ENCODE results near the gene ZFX.

The ZFX gene

DNA sequence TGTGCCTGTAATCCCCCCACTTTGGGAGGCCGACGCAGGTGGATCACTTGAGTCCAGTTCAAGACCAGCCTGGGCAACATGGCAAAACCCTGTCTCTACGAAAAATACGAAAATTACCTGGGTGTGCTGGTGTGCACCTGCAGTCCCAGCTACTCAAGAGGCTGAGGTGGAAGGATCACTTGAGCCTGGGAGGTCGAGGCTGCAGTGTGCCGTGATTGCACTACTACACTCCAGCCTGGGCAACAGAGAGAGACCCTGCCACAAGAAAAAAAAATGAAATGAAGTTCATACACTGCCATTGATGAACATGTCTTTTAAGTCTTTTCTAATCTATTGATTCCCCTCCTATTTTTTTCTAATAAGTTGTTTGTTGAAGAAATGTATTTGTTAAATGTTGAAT, 5.0 kb upstream of the ZFX start:
- Histone ChIP-seq H3K4me1 (ENCODE audit: control insufficient read depth, insufficient read depth, low read length) (peaks cover 5% of the 10 kb centered on the region), H3K9ac (ENCODE audit: low read length) (no peak overlapping the region), H3K9me3 (ENCODE audit: control insufficient read depth, low read length) (no peaks in the 10 kb centered on the region), H3K27me3 (ENCODE audit: control insufficient read depth, insufficient read depth, low read length) (no peaks in the 10 kb centered on the region), H3K4me3 (ENCODE audit: low read length) (no peak overlapping the region), H3K36me3 (ENCODE audit: control insufficient read depth, insufficient read depth, low read length) (no peaks in the 10 kb centered on the region)

DNA sequence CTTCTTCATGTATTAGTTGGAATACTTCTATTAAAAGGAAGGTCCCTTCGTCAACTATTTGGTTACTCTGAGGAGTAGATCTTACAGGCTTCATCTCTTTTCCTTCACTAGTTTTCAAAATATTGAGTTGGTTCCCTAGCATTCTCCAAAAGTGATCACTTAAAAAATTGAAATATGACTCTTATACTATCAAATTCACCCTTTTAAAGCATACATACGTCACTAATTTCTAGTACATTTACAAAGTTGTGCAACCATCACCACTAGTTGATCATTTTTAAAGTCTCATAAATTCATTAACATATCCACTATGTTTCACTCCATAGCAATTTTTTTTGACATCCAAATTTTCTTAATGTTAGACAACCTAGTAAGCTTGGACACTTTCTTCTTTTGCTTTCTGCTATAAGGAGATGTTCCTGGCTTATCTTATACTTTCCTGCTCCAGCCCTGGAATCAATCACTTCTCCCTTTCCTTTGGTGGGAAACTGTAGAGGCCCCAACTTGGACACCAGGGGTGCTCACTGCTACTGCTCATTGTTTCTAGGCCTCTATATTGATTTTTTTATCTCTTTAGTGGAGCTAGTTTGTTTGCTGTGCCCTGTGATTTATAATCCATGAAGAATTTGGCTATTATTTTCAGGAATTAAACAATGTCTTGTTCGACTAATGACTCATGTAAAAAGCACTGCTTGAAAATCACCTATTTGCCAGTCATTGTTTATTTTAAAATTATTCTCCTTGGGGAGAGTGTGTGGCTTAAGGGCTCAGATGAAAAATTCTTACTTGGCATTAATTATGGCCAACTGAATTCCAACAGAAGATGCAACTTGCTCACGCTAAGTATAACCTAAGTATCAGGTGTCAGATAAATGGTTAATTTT, 4.0 kb upstream of the ZFX start:
- Histone ChIP-seq H3K4me1 (ENCODE audit: control insufficient read depth, insufficient read depth, low read length) (peaks cover 5% of the 10 kb centered on the region), H3K27me3 (ENCODE audit: control insufficient read depth, insufficient read depth, low read length) (no peaks in the 10 kb centered on the region), H3K36me3 (ENCODE audit: control insufficient read depth, insufficient read depth, low read length) (no peaks in the 10 kb centered on the region), H3K9me3 (ENCODE audit: control insufficient read depth, low read length) (no peaks in the 10 kb centered on the region), H3K9ac (ENCODE audit: low read length) (no peak overlapping the region), H3K4me3 (ENCODE audit: low read length) (no peak overlapping the region)

DNA sequence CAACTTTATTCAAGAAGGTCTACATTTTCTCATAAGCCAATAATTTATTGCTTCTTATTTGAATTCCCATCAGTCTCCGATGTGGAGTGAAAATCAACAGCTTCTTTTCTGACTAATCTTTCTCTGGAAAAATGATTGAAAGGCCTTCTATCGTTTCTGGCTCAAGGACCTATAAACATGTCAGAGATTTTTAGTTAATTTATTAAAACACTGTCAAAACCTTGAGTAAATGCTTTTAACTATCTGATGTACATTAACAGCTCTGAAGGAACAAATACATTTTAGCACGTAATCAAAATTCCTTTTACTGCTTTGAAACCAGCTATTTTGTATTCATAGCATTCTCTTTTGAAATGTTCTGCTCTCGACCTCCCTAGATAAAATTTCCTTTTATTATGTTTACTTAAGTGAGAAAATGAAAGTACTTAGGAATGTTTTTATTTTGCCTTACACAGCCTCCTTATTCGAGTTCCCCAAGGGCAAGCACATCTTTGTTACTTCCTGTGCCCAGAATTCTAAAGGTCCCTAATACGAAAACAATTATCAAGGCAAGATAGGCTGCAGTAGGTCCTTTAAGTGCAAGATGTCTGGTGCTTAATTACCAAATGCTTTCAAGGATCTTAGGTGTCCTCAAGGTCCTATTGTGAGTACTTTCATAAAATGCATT, 3.1 kb upstream of the ZFX start:
- H3K4me3 ChIP-seq (ENCODE audit: low read length): no peak overlapping the region
- peaks cover 5% of the 10 kb centered on the region for H3K4me1 ChIP-seq (ENCODE audit: control insufficient read depth, insufficient read depth, low read length)
- H3K27me3 ChIP-seq (ENCODE audit: control insufficient read depth, insufficient read depth, low read length): no peaks in the 10 kb centered on the region
- H3K36me3 ChIP-seq (ENCODE audit: control insufficient read depth, insufficient read depth, low read length): no peaks in the 10 kb centered on the region
- H3K9me3 ChIP-seq (ENCODE audit: control insufficient read depth, low read length): no peaks in the 10 kb centered on the region
- no peak overlapping the region for H3K9ac ChIP-seq (ENCODE audit: low read length)

DNA sequence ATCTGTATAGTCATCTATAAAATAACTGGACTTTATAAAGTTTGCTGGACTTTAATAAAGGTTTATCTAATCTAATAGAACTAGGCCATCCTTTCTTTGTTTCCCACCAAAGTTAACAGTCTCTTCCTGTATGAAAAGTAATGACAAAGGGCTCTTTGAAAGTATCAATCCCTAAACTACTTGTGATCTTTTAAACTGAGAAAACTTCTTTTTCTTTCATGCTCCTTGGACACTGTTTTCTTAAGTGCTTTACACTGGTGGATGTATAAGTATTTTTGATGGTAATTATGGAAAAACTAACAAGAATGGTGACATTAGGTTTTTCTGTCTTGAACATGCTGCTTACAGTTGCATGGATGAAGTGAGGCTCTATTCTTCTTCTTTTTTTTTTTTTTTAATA, 2.4 kb upstream of the ZFX start:
- H3K9me3 ChIP-seq (ENCODE audit: control insufficient read depth, low read length): no peaks in the 10 kb centered on the region
- H3K4me1 ChIP-seq (ENCODE audit: control insufficient read depth, insufficient read depth, low read length): peaks cover 5% of the 10 kb centered on the region

DNA sequence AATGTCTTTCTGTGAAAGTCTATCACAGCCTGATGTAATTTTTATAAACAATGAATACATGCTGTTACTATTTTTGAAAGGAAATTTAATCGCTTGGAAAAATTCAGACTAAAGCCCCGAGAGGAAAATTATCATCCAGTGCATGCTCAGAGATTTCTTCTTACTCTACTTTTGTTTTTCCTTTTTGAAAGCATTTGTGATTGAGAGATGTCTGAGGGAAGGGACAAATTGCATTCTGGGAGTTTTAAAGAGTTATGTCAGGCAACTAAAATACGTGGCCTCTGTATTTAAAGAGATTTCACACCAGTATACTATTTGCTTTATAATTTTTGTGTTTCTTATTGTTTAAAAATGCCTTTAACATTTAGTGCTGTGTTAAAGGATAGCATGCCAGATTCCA, 1.4 kb upstream of the ZFX start:
- peaks cover 5% of the 10 kb centered on the region for H3K4me1 ChIP-seq (ENCODE audit: control insufficient read depth, insufficient read depth, low read length)
- H3K36me3 ChIP-seq (ENCODE audit: control insufficient read depth, insufficient read depth, low read length): no peaks in the 10 kb centered on the region
- no peak overlapping the region for H3K4me3 ChIP-seq (ENCODE audit: low read length)
- H3K9ac ChIP-seq (ENCODE audit: low read length): peak overlapping the region; percentile 72
- H3K27me3 ChIP-seq (ENCODE audit: control insufficient read depth, insufficient read depth, low read length): no peaks in the 10 kb centered on the region
- H3K9me3 ChIP-seq (ENCODE audit: control insufficient read depth, low read length): no peaks in the 10 kb centered on the region

More for the DNA sequence above, 2.4 kb upstream of the ZFX start:
- Histone ChIP-seq H3K4me3 (ENCODE audit: low read length) (no peak overlapping the region), H3K36me3 (ENCODE audit: control insufficient read depth, insufficient read depth, low read length) (no peaks in the 10 kb centered on the region), H3K27me3 (ENCODE audit: control insufficient read depth, insufficient read depth, low read length) (no peaks in the 10 kb centered on the region), H3K9ac (ENCODE audit: low read length) (no peak overlapping the region)

DNA sequence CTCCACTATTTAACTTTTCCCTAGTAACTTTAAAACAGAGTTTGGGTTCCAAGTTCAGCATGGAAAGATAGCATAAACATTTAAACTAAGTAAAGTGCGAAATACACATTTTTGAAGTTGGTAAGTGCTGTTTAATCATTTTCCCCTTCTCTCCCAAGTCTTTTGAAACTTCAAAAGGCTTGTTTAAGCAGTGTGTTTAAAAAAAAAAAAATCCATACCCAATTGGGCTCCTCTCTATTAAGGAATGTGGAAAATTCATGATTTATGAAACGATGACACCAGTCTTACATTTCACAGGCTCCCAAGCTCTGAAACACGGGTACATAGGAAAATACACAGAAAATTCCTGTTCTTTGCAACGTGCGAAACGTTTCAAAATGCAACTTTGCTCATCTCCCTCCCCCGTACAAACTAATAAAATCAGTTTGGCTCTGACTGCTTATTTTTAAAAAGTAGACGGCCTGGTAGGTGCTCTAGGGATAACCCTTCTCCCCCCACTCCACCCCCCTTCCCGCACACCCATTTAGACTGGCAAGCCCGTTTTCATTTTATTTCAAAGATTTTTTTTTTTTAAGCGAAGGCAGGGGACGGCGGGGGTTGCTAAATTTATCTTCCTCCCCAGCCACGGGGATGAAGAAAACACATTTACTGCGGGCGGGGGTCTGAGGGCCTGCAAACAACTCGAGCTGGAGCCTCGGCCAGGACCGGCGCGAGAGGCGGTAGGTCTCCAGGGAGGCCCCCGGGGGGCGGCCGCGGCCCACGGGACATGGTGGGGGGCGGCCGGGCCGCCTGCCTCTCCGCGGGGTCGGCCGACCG, 786 bp upstream of the ZFX start:
- Histone ChIP-seq H3K9ac (ENCODE audit: low read length) (peak overlapping the region; percentile 72), H3K9me3 (ENCODE audit: control insufficient read depth, low read length) (no peaks in the 10 kb centered on the region), H3K36me3 (ENCODE audit: control insufficient read depth, insufficient read depth, low read length) (no peaks in the 10 kb centered on the region), H3K4me3 (ENCODE audit: low read length) (peak overlapping the region; percentile 2), H3K4me1 (ENCODE audit: control insufficient read depth, insufficient read depth, low read length) (peaks cover 5% of the 10 kb centered on the region), H3K27me3 (ENCODE audit: control insufficient read depth, insufficient read depth, low read length) (no peaks in the 10 kb centered on the region)

DNA sequence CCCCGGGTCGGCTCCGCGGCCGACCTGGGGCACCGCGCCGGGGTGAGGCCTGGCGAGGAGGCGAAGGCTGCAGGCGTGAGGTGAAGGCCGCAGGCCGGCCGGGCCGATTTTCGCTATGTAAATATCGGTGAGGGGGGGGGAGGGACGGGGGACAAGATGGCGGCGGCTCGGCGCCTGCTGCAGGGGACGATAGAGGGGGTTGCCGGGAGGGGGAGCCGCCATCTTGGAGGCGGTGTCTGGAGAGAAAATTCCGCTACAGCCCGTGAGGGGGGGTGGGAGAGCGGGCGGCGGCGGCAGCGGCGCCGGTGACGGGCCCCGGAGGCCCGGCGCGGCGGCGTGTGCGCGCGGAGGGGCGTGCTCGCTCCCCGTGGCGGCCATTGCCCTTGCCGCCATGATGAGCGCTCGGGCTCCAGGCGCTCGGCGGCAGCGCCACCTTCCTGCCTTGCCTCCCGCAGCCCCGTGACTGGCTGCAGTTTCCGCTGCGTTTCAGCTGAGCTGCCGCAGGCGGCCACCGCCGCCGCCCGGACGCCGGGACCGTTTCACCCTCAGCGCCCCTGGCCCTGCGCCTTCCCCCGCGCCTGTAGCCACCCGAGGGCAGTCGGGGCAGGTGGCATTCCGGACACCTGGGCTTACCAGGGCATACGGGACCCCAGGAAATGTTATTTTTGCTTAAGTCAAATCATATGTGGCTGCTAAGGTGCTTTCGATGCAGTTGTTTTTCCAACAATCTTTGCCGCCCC, 692 bp downstream of the ZFX start:
- peaks cover 5% of the 10 kb centered on the region for H3K4me1 ChIP-seq (ENCODE audit: control insufficient read depth, insufficient read depth, low read length)
- peak overlapping the region; percentile 73 for H3K9ac ChIP-seq (ENCODE audit: low read length)
- no peaks in the 10 kb centered on the region for H3K27me3 ChIP-seq (ENCODE audit: control insufficient read depth, insufficient read depth, low read length)
- H3K4me3 ChIP-seq (ENCODE audit: low read length): peak overlapping the region; percentile 50
- H3K9me3 ChIP-seq (ENCODE audit: control insufficient read depth, low read length): no peaks in the 10 kb centered on the region
- H3K36me3 ChIP-seq (ENCODE audit: control insufficient read depth, insufficient read depth, low read length): no peaks in the 10 kb centered on the region

DNA sequence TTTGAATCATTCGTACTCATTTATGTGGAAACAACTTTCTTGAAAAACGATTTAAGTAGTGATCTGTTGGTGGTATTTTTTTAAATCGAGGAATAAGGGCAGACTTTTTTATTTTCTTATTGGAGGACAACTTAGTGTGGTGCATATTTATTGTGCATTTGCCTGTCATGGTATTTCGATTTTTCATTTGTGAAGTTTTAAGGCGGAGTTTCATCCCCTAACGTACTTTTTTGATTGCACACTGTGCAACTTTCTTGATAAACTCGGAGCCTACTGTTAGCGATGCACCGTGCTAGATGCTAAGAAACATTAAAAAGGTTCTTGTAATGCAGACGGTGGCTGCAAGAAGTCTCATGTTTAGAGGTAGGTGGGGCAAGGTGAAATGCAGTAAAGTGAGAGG, 1.4 kb downstream of the ZFX start:
- H3K4me1 ChIP-seq (ENCODE audit: control insufficient read depth, insufficient read depth, low read length): peaks cover 5% of the 10 kb centered on the region
- H3K9me3 ChIP-seq (ENCODE audit: control insufficient read depth, low read length): no peaks in the 10 kb centered on the region
- H3K27me3 ChIP-seq (ENCODE audit: control insufficient read depth, insufficient read depth, low read length): no peaks in the 10 kb centered on the region
- peak overlapping the region; percentile 50 for H3K4me3 ChIP-seq (ENCODE audit: low read length)
- H3K36me3 ChIP-seq (ENCODE audit: control insufficient read depth, insufficient read depth, low read length): no peaks in the 10 kb centered on the region
- H3K9ac ChIP-seq (ENCODE audit: low read length): peak overlapping the region; percentile 73

DNA sequence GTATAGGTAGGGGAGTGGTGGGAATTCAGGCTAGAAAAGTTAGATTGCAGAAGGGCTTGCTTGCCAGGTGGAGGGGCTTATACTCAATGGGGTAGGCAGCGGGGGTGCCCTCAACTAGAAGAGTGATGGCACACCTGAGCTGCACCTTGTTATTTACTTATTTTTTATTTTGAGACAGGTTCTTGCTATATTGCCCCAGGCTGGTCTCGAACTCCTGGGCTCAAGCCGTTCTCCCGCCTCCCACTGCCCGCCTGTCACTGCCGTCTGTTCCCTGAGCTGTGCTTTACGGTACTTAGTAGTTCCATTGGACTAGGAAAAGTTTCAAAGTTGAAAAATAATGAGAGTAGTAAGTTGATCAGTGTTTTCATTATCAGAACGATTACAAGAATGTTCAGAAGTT, 2.0 kb downstream of the ZFX start:
- no peaks in the 10 kb centered on the region for H3K36me3 ChIP-seq (ENCODE audit: control insufficient read depth, insufficient read depth, low read length)
- H3K4me1 ChIP-seq (ENCODE audit: control insufficient read depth, insufficient read depth, low read length): peaks cover 5% of the 10 kb centered on the region
- no peaks in the 10 kb centered on the region for H3K27me3 ChIP-seq (ENCODE audit: control insufficient read depth, insufficient read depth, low read length)
- no peaks in the 10 kb centered on the region for H3K9me3 ChIP-seq (ENCODE audit: control insufficient read depth, low read length)
- peak overlapping the region; percentile 73 for H3K9ac ChIP-seq (ENCODE audit: low read length)
- peak overlapping the region; percentile 50 for H3K4me3 ChIP-seq (ENCODE audit: low read length)

DNA sequence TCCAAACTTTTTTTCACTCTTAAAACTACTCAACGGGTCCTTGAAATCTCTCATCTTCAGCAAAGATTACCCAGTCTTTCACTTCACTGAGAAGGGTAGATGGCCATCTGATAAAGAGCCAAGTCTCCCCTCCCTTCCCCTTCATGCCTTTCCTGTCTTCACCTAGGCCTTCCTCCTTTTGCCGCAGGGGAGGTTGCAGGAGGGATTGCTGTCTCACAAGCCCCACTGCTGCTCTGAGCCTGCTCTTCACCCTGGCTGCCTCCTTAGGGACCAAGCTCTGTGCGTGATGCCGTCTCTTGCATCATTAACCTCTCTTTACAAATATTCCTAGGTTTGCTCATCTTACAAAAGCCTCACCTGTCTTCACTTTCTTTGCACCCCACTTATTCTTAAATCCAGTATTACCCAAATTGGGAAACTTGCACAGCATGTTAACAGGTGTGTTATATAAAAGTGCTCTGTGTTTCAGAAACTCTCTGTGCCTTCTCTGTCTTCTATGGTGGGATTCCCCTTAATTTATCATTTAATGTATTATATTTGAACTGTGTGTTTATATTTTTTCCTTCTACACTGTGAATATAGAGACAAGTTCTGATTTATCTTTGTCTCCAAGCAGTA, 3.8 kb downstream of the ZFX start:
- no peak overlapping the region for H3K4me3 ChIP-seq (ENCODE audit: low read length)
- H3K9ac ChIP-seq (ENCODE audit: low read length): no peak overlapping the region
- no peaks in the 10 kb centered on the region for H3K27me3 ChIP-seq (ENCODE audit: control insufficient read depth, insufficient read depth, low read length)
- no peaks in the 10 kb centered on the region for H3K9me3 ChIP-seq (ENCODE audit: control insufficient read depth, low read length)
- peaks cover 4% of the 10 kb centered on the region for H3K4me1 ChIP-seq (ENCODE audit: control insufficient read depth, insufficient read depth, low read length)
- no peaks in the 10 kb centered on the region for H3K36me3 ChIP-seq (ENCODE audit: control insufficient read depth, insufficient read depth, low read length)

DNA sequence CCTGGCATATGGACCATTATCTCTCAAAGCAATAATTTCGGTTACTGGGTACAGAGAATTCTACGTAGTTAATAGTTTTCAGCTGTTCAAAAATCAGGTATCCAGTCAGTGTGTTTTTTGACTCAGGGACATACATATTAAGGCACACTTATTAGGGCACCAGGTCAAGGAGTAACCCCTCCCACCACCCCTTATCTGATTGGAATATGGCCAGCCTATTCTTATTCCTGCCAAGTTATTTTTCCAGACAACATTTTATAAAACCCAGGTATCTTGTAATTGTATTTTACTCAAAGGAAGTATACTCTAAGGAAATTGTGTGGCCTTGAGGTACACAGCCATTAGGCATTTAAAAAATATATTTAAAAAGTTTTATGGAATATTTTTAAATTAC, 4.3 kb downstream of the ZFX start:
- Histone ChIP-seq H3K9me3 (ENCODE audit: control insufficient read depth, low read length) (no peaks in the 10 kb centered on the region), H3K36me3 (ENCODE audit: control insufficient read depth, insufficient read depth, low read length) (no peaks in the 10 kb centered on the region), H3K9ac (ENCODE audit: low read length) (no peak overlapping the region), H3K27me3 (ENCODE audit: control insufficient read depth, insufficient read depth, low read length) (no peaks in the 10 kb centered on the region), H3K4me3 (ENCODE audit: low read length) (no peak overlapping the region), H3K4me1 (ENCODE audit: control insufficient read depth, insufficient read depth, low read length) (no peaks in the 10 kb centered on the region)
